Stimulated activated CD8-positive, alpha-beta memory T cell treated with anti-CD3 and anti-CD28 coated beads, Interleukin-4, amount 100 ng/mL, for 48 hours (primary cell): ENCODE data around the gene CELF5.
"Not testable (repeated sequence)": the region's sequence is repeated elsewhere in the genome, so short reads cannot be mapped to it uniquely, and the experiment has no call there.

Experiments used
- DNase-seq: peaks from one replicate; pipeline ENCODE4 v3.0.0-alpha.2; 2020

Gene CELF5

DNA sequence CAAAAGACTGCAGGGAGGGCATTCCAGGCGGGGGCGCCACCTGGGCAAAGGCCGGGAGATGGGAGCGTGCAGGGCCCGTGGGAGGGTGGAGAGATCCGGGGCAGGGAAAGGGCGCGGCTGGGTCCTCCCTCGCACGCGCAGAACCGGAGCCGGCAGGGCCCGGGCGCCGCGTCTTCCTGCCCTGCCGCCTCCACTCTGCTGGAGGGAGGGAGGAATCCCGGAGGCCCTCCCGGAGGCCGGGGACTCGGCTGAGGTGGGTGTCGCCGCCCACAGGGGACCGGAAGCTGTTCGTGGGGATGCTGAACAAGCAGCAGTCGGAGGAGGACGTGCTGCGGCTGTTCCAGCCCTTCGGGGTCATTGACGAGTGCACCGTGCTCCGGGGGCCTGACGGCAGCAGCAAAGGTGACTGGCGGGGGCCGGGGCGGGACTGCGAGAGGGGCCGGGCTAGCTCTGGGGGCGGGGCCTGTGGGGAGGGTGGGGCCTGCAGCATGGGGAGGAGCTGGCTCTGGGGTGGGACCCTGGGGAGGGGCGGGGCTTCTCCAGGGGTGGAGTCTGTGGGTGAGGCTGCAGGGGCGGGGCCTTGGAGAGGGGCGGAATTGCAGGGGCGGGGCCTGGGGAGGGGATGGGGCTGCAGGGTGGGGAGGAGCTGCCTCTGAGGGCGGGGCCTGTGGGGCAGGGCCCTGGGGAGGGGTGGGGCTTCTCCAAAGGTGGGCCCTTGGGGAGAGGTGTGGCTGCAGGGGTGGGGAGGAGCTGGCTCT, 51.3 kb downstream of the CELF5 start:
- peak; percentile 96 for DNase-seq

DNA sequence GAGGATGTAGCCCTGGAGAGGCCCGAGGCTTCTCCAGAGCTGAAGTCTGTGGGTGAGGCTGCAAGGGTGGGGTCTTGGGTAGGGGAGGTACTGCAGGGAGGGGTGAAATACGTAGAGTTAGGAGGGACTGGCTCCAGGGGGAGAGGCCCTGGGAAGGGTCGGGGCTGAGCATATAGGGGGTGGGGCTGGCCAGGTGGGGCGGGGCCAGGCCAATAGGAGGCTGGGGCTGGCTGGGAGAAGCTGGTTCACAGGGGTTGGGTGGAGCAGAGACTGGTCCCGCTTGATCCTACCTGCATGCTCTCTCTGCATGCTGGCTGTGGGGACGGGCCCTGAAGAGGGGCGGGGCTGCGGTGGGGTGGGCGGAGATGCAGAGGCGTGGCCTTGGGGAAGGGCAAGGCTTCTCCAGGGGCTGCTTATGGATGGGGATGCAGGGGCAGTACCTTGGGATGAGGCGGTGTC, 51.9 kb downstream of the CELF5 start:
- DNase-seq, result peak; percentile 67

GRCh38 chr19:3277649-3278048, 53.2 kb downstream of the CELF5 start:
- no peak for DNase-seq

GRCh38 chr19:3278294-3278693, 53.8 kb downstream of the CELF5 start:
- no peak for DNase-seq

DNA sequence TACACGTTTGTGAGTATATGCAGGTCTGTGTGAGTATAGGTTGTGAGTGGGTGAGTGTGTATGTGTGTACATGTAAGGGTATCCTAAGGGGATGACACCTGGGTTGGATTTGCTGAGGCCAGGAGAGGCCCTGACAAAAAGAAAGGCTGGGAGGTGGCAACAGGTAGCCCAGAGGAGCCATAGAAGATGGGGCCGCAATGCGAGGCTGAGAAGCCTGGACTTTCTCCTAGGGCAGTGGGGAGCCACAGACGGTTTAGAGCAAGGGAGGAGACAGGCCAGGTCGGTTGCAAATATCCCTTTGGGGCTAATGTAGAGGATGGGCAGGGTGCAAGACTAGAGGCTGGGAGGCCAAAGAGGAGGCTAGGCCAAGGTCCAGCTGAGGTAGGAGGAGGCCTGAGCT, 54.3 kb downstream of the CELF5 start:
- DNase-seq, result no peak

DNA sequence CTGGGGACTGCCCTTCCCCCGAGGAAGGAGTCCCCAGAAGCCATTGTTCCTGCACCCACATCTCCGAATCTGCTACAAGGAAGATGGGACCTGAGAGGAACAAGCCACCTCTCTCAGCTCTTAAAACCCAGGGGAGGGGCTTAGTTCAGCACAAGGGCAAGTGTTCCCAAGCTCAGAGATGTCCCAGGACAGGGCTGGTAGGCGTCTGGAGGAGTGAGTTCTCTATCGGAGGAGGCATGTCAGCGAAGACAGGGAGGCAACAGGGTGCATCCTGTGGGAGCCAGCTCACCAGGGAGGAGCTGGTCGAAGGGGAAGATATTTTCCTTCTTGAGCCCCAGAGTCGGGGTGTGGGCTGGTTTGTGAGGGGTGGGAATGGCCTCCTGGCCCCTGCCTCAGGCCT, 54.8 kb downstream of the CELF5 start:
- no peak for DNase-seq

GRCh38 chr19:3281026-3281425, 56.6 kb downstream of the CELF5 start:
- no peak for DNase-seq

GRCh38 chr19:3282155-3282554, 57.7 kb downstream of the CELF5 start:
- no peak for DNase-seq

GRCh38 chr19:3282564-3282963, 58.1 kb downstream of the CELF5 start:
- DNase-seq, result no peak

GRCh38 chr19:3283246-3283751, 58.8 kb downstream of the CELF5 start:
- DNase-seq, result no peak

DNA sequence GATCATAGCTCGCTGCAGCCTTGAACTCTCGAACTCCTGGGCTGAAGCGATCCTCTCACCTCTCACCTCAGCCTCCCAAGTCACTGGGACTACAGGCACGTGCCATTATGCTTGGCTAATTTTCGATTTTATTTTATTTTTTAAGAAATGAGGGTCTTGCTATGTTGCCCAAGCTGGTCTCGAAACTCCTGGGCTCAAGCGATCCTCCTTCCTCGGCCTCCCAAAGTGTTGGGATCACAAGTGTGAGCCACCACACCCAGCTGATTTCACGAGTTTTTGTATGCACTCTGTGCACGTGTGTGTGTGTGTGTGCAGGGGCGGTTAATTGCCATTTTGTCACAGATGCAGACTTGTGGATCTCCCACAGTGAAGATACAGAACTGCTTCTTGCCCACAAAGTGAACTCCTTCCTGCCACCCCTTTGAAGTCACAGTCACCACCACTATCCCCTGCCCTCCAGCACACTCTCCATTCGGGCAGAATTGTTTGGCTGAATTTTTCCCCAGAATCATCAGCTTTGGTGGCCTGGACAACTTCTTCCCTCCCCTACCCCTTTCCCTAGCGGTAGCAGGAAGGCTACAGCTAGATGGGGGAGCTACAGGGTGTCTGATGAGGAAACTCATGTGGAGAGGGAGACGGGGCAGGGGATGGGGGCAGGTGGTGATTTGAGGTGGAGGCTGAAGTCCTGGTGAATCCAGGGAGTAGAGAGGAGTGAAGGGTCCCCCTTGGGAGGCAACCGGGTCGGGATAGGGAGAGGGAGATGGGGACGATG, 59.6 kb downstream of the CELF5 start:
- no peak for DNase-seq

DNA sequence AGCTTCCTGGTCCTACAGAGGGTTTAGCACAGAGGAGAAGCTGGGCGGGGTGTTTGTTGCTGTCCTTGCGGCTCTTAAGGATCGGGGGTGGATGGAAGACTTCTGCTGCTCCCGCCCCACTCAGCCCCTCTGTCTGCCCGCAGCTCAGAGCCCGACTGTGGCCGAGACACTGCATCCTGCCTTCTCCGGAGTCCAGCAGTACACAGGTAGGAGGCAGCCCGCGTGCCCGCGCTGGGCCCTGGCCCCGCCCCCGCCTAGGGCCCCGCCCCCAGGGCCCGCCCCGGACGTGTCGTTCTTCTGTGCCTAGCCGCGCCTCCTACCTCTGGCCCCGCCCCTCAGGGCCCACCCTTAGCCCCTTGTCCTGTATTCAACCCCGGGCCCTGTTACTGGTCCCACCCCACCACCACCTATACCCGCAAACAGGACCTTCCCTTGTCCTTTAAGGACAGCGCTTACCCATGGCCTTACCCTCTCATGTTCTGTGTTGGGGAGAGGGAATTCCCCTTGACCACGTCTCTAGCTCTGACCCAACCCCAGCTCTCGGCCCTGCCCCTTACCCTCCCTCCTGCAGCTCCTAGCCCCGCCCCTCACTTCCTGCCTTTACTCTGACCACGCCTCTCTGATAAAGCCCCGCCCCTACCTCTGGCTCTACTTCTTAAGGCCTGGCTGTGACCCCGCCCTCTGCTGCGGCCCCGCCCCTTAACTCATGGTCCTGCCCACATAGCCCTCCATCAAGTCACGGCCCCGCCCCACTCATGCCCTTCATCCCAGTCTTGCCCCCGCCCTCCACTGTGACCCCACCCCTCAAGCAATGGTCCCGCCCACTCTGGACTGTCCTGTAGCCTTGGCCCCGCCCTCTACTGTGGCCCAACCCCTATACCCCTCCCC, 60.5 kb downstream of the CELF5 start:
- DNase-seq, result peak; percentile 92

GRCh38 chr19:3285647-3286176, 61.3 kb downstream of the CELF5 start:
- DNase-seq, result peak; percentile 83

- DNase-seq, result no peak
Measured at GRCh38 chr19:3287814-3288213, 63.4 kb downstream of the CELF5 start.

DNA sequence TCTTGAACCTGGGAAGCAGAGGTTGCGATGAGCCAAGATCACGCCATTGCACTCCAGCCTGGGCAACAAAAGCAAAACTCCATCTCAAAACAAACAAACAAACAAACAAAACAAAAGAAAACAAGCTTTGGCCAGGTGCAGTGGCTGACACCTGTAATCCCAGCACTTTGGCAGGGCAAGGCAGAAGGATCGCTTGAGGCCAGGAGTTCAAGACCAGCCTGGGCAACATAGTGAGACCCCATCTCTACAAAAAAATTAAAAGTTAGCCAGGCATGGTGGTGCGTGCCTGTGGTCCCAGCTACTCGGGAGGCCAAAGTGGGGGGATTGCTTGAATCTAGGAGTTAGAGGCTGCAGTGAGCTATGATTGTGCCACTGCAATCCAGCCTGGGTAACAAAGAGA, 64.0 kb downstream of the CELF5 start:
- not testable (repeated sequence) for DNase-seq

GRCh38 chr19:3289971-3290569, 65.6 kb downstream of the CELF5 start:
- no peak for DNase-seq

- not testable (repeated sequence) for DNase-seq
Measured at GRCh38 chr19:3290858-3291257, 66.4 kb downstream of the CELF5 start.

DNA sequence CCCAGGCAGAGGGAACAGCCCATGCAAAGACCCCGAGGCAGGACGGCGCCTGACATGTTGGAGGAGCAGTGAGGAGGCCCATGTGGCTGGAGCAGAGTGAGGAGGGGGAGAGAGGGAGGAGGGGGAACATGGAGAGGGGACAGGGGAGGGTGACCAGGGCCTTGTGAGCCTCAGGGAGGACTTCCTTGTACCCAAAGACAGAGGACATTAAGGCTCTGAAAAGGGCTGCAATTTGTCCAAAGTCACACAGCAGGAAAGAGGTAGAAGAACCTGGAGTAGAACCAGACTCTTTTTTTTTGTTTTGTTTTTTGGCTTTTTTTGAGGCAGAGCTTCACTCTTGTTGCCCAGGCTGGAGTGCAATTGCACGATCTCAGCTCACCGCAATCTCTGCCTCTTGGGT, 67.2 kb downstream of the CELF5 start:
- no peak for DNase-seq

- no peak for DNase-seq
Measured at GRCh38 chr19:3292958-3293529, 68.6 kb downstream of the CELF5 start.

GRCh38 chr19:3293560-3293959, 69.1 kb downstream of the CELF5 start:
- DNase-seq, result no peak

- DNase-seq, result no peak
Measured at GRCh38 chr19:3294080-3294850, 69.8 kb downstream of the CELF5 start.
